ENCODE data around the gene MARK4. TPM values are rescaled to one million over a fixed set of nuclear protein-coding genes. Genes with fewer than 3 reads are reported as not detected.

MARK4 gene
- total RNA-seq, 4 donors from 2014 or later = 11.0 to 40.8 (median 13.2) TPM

DNA sequence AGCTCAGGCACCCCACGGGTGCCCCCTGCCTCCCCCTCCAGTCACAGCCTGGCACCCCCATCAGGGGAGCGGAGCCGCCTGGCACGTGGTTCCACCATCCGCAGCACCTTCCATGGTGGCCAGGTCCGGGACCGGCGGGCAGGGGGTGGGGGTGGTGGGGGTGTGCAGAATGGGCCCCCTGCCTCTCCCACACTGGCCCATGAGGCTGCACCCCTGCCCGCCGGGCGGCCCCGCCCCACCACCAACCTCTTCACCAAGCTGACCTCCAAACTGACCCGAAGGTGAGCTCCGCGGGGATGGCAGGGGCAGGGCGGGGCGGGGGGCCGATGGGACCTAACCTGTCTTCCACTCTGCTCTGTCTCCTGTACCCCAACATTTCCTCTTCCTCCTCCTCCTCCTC lies 46.6 kb downstream of the MARK4 start:
- in situ Hi-C loops (cut with MboI; ENCODE audit: low pct_ligation_motif_present in 1 of 4, low pct_unique_long_range_greater_than_20kb in 1 of 4, low sequenced_read_pairs in 3 of 4) (no loop called here), intact Hi-C loops (cut with DNase I; ENCODE audit: low total_unique reads) (no loop called here)
- Histone ChIP-seq H3K27me3 (no peaks in the 10 kb centered on the region), H3K9me3 (no peaks in the 10 kb centered on the region), H3K27ac (no peak overlapping the region), H3K4me1 (no peaks in the 10 kb centered on the region), H3K4me3 (no peak overlapping the region), H3K36me3 (no peaks in the 10 kb centered on the region)
- no peak for DNase-seq
- no peak for TF ChIP-seq POLR2A (IDR thresholded peaks at IDR 0.05)
- TF ChIP-seq, protein P1, sequence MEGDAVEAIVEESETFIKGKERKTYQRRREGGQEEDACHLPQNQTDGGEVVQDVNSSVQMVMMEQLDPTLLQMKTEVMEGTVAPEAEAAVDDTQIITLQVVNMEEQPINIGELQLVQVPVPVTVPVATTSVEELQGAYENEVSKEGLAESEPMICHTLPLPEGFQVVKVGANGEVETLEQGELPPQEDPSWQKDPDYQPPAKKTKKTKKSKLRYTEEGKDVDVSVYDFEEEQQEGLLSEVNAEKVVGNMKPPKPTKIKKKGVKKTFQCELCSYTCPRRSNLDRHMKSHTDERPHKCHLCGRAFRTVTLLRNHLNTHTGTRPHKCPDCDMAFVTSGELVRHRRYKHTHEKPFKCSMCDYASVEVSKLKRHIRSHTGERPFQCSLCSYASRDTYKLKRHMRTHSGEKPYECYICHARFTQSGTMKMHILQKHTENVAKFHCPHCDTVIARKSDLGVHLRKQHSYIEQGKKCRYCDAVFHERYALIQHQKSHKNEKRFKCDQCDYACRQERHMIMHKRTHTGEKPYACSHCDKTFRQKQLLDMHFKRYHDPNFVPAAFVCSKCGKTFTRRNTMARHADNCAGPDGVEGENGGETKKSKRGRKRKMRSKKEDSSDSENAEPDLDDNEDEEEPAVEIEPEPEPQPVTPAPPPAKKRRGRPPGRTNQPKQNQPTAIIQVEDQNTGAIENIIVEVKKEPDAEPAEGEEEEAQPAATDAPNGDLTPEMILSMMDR (IDR thresholded peaks at IDR 0.05) = no peak
- no peak for TF ChIP-seq EP300 (IDR thresholded peaks at IDR 0.05; ENCODE audit: low read depth)
- TF ChIP-seq POLR2AphosphoS5 (IDR thresholded peaks at IDR 0.05) = no peak
- 98% methylated on average over 8 of the region's 18 CpGs; no CpG with 5 or more reads in 1 of the 2 donors for whole genome bisulfite sequencing, 2 donors (ENCODE audit: low coverage in 1 of 2)

DNA sequence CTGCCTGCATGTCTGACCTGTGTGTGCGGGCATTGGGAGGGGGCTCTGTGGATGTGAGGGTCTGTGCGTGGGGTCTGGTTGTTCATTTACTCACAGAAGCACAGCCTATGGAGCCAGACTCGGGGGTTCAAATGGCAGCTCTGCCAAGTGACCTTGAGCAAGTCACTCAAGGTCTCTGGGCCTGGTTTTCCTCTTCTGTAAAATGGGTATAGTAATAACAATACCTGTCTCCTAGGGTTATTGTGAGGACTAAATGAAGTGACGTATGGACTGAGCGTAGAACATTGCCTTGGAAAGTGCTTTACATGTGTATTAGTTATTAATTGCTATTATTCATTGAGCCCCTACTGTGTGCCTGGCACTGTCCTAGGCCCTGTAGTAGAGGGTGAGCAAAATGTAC lies 47.2 kb downstream of the MARK4 start:
- in situ Hi-C loops (cut with MboI; ENCODE audit: low pct_ligation_motif_present in 1 of 4, low pct_unique_long_range_greater_than_20kb in 1 of 4, low sequenced_read_pairs in 3 of 4) = no loop called here
- DNase-seq = no peak
- H3K36me3 ChIP-seq = no peaks in the 10 kb centered on the region
- no peaks in the 10 kb centered on the region for H3K9me3 ChIP-seq
- no peaks in the 10 kb centered on the region for H3K4me1 ChIP-seq
- no peak overlapping the region for H3K4me3 ChIP-seq
- no peak overlapping the region for H3K27ac ChIP-seq
- H3K27me3 ChIP-seq = no peaks in the 10 kb centered on the region
- TF ChIP-seq, protein P1 (IDR thresholded peaks at IDR 0.05) = no peak
- TF ChIP-seq POLR2AphosphoS5 (IDR thresholded peaks at IDR 0.05) (no peak), POLR2A (IDR thresholded peaks at IDR 0.05) (no peak), EP300 (IDR thresholded peaks at IDR 0.05; ENCODE audit: low read depth) (no peak)
- intact Hi-C loops (cut with DNase I; ENCODE audit: low total_unique reads) = no loop called here
- WGBS, 2 donors (ENCODE audit: low coverage in 1 of 2) = 94% methylated on average over 2 to 5 of the region's 5 CpGs

DNA sequence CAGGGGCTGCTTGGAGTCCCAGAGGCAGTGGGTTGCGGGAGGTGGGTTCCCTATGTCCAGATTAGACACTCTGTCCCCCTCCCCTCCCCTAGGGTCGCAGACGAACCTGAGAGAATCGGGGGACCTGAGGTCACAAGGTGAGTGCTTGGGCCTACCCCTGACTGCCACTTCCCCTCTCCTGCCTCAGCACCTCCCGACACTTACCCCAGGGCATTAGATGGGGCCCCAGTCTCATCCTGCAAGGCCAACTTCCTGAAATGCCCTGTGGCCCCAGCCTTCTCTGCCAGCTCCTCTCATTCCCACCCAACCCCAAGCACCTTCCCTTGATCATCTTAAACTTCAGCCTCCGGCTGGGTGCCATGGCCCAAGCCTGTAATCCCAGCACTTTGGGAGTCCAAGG lies 48.6 kb downstream of the MARK4 start:
- Histone ChIP-seq H3K36me3 (no peaks in the 10 kb centered on the region), H3K27me3 (no peaks in the 10 kb centered on the region), H3K9me3 (no peaks in the 10 kb centered on the region), H3K27ac (no peak overlapping the region), H3K4me3 (no peak overlapping the region), H3K4me1 (no peaks in the 10 kb centered on the region)
- no peak for DNase-seq
- WGBS, 2 donors (ENCODE audit: low coverage in 1 of 2) = 88% methylated on average over 6 of the region's 6 CpGs; no CpG with 5 or more reads in 1 of the 2 donors
- TF ChIP-seq, protein P1 (IDR thresholded peaks at IDR 0.05) = no peak
- TF ChIP-seq POLR2A (IDR thresholded peaks at IDR 0.05) = no peak
- TF ChIP-seq EP300 (IDR thresholded peaks at IDR 0.05; ENCODE audit: low read depth) = no peak
- no peak for TF ChIP-seq POLR2AphosphoS5 (IDR thresholded peaks at IDR 0.05)
- intact Hi-C loops (cut with DNase I; ENCODE audit: low total_unique reads) (no loop called here), in situ Hi-C loops (cut with MboI; ENCODE audit: low pct_ligation_motif_present in 1 of 4, low pct_unique_long_range_greater_than_20kb in 1 of 4, low sequenced_read_pairs in 3 of 4) (no loop called here)

DNA sequence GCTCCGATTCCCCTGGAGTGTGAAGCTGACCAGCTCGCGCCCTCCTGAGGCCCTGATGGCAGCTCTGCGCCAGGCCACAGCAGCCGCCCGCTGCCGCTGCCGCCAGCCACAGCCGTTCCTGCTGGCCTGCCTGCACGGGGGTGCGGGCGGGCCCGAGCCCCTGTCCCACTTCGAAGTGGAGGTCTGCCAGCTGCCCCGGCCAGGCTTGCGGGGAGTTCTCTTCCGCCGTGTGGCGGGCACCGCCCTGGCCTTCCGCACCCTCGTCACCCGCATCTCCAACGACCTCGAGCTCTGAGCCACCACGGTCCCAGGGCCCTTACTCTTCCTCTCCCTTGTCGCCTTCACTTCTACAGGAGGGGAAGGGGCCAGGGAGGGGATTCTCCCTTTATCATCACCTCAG lies 51.3 kb downstream of the MARK4 start:
- no peaks in the 10 kb centered on the region for H3K4me1 ChIP-seq
- intact Hi-C loops (cut with DNase I; ENCODE audit: low total_unique reads) (no loop called here), in situ Hi-C loops (cut with MboI; ENCODE audit: low pct_ligation_motif_present in 1 of 4, low pct_unique_long_range_greater_than_20kb in 1 of 4, low sequenced_read_pairs in 3 of 4) (no loop called here)
- DNase-seq = no peak
- WGBS, 2 donors (ENCODE audit: low coverage in 1 of 2) = 95 to 100% methylated on average over 7 to 22 of the region's 27 CpGs
- H3K27me3 ChIP-seq = no peaks in the 10 kb centered on the region
- H3K9me3 ChIP-seq = no peaks in the 10 kb centered on the region
- no peaks in the 10 kb centered on the region for H3K36me3 ChIP-seq
- TF ChIP-seq, protein P1 (IDR thresholded peaks at IDR 0.05) = no peak
- TF ChIP-seq POLR2A (IDR thresholded peaks at IDR 0.05) (no peak), EP300 (IDR thresholded peaks at IDR 0.05; ENCODE audit: low read depth) (no peak), POLR2AphosphoS5 (IDR thresholded peaks at IDR 0.05) (no peak)
- H3K27ac ChIP-seq = no peak overlapping the region
- H3K4me3 ChIP-seq = no peak overlapping the region

Measured in transverse colon (tissue), 4 donors.